GM10266 (cell line): ENCODE results near the gene GAS6.

Experiments used
- DNase-seq: peaks from one replicate; pipeline ENCODE4 v3.0.0; 2012; ENCODE audit errors: extremely low spot score
- TF ChIP-seq, protein P1 (sequence below): IDR thresholded peaks from 2 replicates; pipeline ENCODE4 v1.5.1; 2012; ENCODE audit warnings: mild to moderate bottlenecking, low read depth; ENCODE audit not compliant: control insufficient read depth, insufficient read depth; ENCODE audit errors: missing control alignments

The GAS6 gene

DNA sequence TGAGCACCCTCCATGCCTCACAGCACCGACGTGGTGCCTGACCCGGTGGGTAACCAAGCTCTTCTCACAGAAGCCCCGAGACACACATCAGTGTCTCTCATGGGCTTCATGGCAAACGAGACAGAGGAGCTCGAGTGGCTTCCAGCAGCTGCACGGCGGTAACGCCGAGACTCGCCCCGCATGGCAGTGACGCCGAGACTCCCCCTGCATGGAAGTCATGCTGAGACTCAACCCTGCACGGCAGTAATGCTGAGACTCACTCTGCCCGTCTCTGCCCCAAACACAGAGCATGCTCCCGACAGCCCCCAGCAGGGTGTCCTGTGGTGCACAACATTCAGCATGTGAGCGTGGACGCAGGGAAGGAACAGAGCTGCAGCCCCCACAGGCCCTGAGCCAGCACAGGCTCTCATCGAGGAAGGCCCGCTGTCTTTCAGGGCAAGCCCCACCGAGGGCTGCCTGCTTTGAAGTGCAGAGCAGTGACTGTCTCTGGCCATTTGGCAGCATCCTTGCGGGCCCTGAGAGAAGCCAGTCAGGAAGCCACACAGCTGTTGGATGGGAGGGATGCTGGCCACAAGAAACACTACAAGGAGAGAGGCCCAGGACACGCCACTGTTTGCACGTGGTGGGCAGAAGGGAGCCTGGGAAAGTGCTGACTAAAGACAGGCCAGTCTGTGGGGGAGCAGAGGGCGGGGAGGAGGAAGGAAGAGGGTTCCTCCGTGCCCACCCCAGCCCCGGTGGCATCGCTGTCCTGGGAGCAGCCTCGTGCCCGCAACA lies 9.5 kb downstream of the GAS6 start:
- TF ChIP-seq, protein P1, sequence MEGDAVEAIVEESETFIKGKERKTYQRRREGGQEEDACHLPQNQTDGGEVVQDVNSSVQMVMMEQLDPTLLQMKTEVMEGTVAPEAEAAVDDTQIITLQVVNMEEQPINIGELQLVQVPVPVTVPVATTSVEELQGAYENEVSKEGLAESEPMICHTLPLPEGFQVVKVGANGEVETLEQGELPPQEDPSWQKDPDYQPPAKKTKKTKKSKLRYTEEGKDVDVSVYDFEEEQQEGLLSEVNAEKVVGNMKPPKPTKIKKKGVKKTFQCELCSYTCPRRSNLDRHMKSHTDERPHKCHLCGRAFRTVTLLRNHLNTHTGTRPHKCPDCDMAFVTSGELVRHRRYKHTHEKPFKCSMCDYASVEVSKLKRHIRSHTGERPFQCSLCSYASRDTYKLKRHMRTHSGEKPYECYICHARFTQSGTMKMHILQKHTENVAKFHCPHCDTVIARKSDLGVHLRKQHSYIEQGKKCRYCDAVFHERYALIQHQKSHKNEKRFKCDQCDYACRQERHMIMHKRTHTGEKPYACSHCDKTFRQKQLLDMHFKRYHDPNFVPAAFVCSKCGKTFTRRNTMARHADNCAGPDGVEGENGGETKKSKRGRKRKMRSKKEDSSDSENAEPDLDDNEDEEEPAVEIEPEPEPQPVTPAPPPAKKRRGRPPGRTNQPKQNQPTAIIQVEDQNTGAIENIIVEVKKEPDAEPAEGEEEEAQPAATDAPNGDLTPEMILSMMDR = no peak
- no peak for DNase-seq

DNA sequence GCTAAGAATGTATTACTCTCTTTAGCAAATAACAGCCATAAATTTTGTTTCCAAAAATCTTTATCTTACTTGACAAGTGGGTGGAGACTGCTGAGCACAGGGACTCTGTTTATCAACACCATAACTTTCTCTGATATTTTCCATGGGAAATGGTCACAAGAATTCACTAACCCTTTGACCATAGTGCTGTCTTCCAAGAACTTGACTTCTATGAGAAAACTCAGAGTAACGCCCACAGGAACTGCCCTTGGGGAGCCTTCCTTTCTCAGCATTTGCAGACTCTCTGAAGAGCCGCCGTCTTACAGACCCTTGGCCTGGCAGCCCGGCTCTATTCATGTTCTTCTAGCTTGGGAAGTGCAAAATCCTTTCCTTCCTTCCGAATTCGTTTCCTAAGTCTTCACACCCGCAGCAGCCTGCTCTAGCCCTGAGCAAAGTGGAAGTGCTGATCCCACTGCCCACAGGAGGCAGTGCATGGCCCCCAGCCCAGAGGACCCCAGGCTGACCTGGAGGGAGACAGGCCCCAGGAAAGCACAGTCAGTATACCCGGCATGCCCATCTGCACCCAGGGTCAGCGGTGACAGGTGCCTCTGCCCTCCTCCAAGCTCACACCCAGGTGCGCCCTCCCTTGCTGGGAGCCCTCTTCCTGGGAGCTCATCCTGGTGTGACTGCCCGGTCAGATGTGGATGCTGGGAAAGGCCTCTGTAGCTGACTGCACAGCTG lies 10.2 kb downstream of the GAS6 start:
- no peak for DNase-seq
- TF ChIP-seq, protein P1 = no peak

DNA sequence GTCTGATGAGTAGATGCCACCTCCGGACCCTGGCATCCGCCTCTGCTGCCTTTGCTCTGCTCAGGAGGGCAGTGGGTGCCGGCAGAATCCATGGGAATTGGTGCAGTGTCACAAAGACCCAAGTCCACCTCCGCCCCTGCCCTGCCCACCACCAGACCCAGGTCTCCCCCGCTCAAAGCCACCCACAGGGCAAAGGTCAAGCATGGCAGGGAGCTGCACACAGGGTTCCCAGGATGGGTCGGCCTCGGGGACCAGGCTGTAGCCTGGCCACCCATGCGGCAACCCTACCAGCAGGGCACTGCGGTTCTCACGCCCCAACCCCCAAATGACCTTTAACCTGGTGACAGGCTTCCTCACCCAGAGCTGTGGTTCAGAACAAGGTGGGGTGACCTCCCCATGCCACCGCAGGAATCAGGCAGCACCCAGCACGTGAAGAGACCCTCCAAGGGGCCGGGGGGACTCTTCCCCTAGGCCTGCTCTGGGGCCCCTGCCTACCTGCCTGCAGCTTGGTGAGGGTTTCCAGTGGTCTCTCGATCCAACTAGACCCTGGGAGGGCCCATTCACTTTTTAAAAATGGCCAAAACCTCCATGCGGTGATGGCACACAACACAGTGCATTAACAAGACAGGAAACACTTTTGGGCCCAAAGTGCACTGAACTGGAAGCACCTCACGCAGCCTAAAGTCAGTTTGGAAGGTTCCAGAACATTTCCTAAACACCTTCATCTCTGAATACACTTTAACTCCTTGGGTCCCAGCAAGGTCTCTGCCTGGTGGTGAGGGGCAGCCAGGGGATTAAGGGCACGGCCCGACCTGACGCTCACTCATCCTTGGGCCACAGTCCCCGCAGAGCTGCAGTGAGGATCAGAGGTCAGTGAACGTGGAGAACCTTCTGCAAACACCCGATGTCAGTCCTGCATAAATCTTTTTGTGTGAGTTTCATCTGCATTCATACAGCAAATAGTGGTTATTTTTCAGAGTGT lies 11.0 kb downstream of the GAS6 start:
- DNase-seq = no peak
- TF ChIP-seq, protein P1 = no peak

DNA sequence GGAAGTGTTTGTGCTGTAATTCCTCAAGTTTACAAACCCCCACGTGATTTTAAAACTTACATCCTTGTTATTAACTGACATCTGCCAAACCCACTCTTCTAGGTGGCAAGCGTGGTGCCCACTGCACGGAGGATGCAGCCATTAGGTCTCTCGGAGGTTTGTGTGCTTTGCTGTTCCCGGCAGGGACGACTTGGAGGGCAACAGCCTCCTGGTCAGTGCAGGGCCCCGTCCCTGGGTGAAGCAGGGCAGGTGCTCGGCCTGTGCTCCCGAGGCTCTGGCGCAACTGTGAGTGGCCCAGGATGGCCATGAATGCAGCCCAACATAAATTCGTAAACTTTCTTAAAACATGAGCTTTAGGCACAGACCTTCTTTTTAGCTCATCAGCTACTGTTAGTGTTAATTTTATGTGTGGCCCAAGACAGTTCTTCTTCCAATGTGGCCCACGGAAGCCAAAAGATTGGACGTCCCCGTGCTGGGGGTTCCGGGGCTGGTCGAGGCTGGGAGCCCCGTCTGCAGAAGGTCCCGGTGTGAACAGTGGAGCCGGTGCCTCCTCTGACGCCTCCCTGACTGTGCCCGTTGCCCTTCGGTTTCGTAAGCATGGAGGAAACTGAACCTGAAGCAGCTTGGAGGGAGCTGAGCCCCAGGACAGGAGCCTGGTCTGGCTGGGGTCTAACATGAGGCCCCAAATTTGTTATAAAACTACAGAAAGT lies 11.9 kb downstream of the GAS6 start:
- TF ChIP-seq, protein P1 = no peak
- DNase-seq = no peak

DNA sequence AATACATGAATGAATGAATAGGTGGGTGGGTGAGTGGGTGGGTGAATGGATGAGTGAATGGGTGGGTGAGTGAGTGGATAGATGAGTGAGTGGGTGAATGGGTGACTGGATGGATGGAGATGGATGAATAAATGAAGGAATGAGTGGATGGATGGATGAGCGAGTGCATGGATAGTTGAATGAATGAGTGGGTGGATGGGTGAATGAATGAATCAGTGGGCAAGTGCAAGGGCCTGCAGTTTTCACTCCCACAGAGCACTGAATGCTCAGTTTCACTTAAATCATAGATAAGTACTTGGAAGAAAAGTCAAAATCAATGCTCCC lies 12.4 kb downstream of the GAS6 start:
- no peak for DNase-seq

DNA sequence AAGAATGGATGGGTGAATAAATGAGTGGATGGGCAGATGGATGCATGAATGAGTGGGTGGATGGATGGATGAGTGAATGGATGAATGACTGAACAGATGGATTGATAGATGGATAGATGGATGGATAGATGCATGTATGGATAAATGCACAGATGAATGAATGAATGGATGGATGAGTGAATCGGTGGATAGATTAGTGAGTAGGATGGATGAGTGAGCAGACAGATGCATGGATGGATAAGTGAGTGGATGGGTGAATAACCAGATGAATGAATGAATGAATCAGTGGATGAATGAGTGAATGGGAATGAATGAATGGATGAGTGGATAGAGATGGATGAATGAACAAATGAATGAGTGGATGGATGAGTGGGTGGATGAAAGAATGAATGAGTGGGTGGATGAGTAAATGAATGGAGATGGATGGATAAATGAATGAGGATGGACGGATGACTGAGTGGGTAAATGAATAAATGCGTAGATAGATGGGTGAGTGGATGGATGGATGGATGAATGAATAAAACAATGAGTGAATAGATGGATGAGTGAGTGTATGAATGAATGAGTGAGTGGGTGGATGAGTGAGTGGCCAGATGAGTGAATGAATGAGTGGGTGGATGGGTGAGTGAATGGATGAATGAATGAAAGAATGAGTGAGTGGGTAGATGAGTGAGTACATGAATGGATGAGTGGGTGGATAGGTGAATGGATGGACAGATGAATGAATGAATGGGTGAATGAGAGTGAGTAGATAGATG lies 13.0 kb downstream of the GAS6 start:
- DNase-seq = no peak
- TF ChIP-seq, protein P1 = no peak

More for the DNA sequence above, 12.4 kb downstream of the GAS6 start:
- TF ChIP-seq, protein P1 = no peak
